CD14-positive monocyte (primary cell): ENCODE results near the gene CTXN3. TPM values are rescaled to one million over a fixed set of nuclear protein-coding genes. Genes with fewer than 3 reads are reported as not detected.

Experiments
- DNase-seq, 3 donors: peaks; one replicate each; pipeline ENCODE4 v3.0.0-alpha.2; 2011 to 2022
- H2AFZ ChIP-seq: 2 replicates; pipeline ENCODE4 v1.6.0; 2012; ENCODE audit warnings: mild to moderate bottlenecking, low read depth, low read length, inconsistent platforms; ENCODE audit not compliant: insufficient read depth, poor library complexity, severe bottlenecking
- H3K27ac ChIP-seq, 2 donors: 1 replicate in 1 of 2; 2 replicates in 1 of 2; pipeline ENCODE4 v1.5.1; 2012 to 2013; ENCODE audit warnings: low read length in 2 of 2, control low read depth in 1 of 2, inconsistent platforms in 1 of 2, low read depth in 1 of 2, mild to moderate bottlenecking in 1 of 2
- H3K27me3 ChIP-seq, 2 donors: one replicate each; pipeline versions ENCODE4 v1.6.0 to v1.6.1; 2011 to 2013; ENCODE audit warnings: low read length in 2 of 2; ENCODE audit not compliant: control insufficient read depth in 2 of 2, insufficient read depth in 2 of 2
- H3K36me3 ChIP-seq, 2 donors: replicated peaks in 1 of 2; 1 replicate in 1 of 2; 2 replicates in 1 of 2; pipeline versions ENCODE4 v1.5.1 to v1.6.1; 2012 to 2013; ENCODE audit warnings: low read length in 2 of 2, control low read depth in 1 of 2, inconsistent platforms in 1 of 2, mild to moderate bottlenecking in 1 of 2; ENCODE audit not compliant: insufficient read depth in 2 of 2, control insufficient read depth in 1 of 2
- H3K4me1 ChIP-seq, 2 donors: 1 replicate in 1 of 2; 2 replicates in 1 of 2; pipeline versions ENCODE4 v1.5.1 to v1.6.1; 2012 to 2013; ENCODE audit warnings: low read length in 2 of 2, control low read depth in 1 of 2, inconsistent platforms in 1 of 2, mild to moderate bottlenecking in 1 of 2, moderate library complexity in 1 of 2; ENCODE audit not compliant: insufficient read depth in 2 of 2, control insufficient read depth in 1 of 2
- H3K4me2 ChIP-seq: replicated peaks from 2 replicates; pipeline ENCODE3; 2012; ENCODE audit warnings: low read length, moderate library complexity, mild to moderate bottlenecking; ENCODE audit not compliant: poor library complexity, severe bottlenecking; ENCODE audit errors: extremely low read depth
- H3K4me3 ChIP-seq, 3 experiments: fragments of 200-600 bp in 1 of 3; sonication (generic) in 1 of 3; replicated peaks in 1 of 3; 1 replicate in 2 of 3; 2 replicates in 1 of 3; pipeline ENCODE4 v1.5.1; 2011 to 2013; ENCODE audit warnings: low read length in 3 of 3, mild to moderate bottlenecking in 3 of 3, control low read depth in 2 of 3, low read depth in 2 of 3, inconsistent platforms in 1 of 3, moderate library complexity in 1 of 3
- H3K79me2 ChIP-seq: 2 replicates; pipeline ENCODE4 v1.6.0; 2012; ENCODE audit warnings: mild to moderate bottlenecking, control low read depth, inconsistent platforms, low read length, moderate library complexity; ENCODE audit not compliant: insufficient read depth
- H3K9ac ChIP-seq: 2 replicates; pipeline ENCODE4 v1.6.0; 2017; ENCODE audit warnings: low read length, mild to moderate bottlenecking; ENCODE audit not compliant: insufficient read depth, poor library complexity, severe bottlenecking
- H3K9me3 ChIP-seq, 2 donors: replicated peaks in 1 of 2; 1 replicate in 1 of 2; 2 replicates in 1 of 2; pipeline versions ENCODE4 v1.5.1 to v1.6.1; 2012 to 2013; ENCODE audit warnings: low read length in 2 of 2, control low read depth in 1 of 2; ENCODE audit not compliant: control insufficient read depth in 1 of 2, insufficient read depth in 1 of 2
- H4K20me1 ChIP-seq: 2 replicates; pipeline ENCODE4 v1.6.0; 2012; ENCODE audit warnings: mild to moderate bottlenecking, low read length, control low read depth, moderate library complexity; ENCODE audit not compliant: insufficient read depth
- H3K27ac Mint-ChIP-seq, 7 donors: one replicate each; pipeline ENCODE4 v1.8.0; 2020; ENCODE audit warnings: mild to moderate bottlenecking in 7 of 7, mixed read lengths in 7 of 7, moderate library complexity in 6 of 7, inconsistent platforms in 2 of 7
- H3K27me3 Mint-ChIP-seq, 3 donors: one replicate each; pipeline ENCODE4 v1.8.0; 2021 to 2022; ENCODE audit warnings: low read depth in 3 of 3, mild to moderate bottlenecking in 3 of 3, mixed read lengths in 3 of 3, moderate library complexity in 3 of 3, inconsistent platforms in 1 of 3
- H3K36me3 Mint-ChIP-seq, 2 donors: one replicate each; pipeline ENCODE4 v1.8.0; 2020; ENCODE audit warnings: mixed read lengths in 2 of 2, inconsistent platforms in 1 of 2, mild to moderate bottlenecking in 1 of 2
- H3K4me1 Mint-ChIP-seq: one replicate; pipeline ENCODE4 v1.8.0; 2020; ENCODE audit warnings: mild to moderate bottlenecking, mixed read lengths
- H3K4me3 Mint-ChIP-seq, 2 donors: one replicate each; pipeline ENCODE4 v1.8.0; 2020; ENCODE audit warnings: mild to moderate bottlenecking in 2 of 2, mixed read lengths in 2 of 2, moderate library complexity in 1 of 2
- H3K9me3 Mint-ChIP-seq, 7 donors: one replicate each; pipeline ENCODE4 v1.8.0; 2020 to 2022; ENCODE audit warnings: mixed read lengths in 7 of 7, mild to moderate bottlenecking in 6 of 7, moderate library complexity in 6 of 7, inconsistent platforms in 2 of 7
- CTCF ChIP-seq: fragments of 200-600 bp; IDR thresholded peaks from one replicate; pipeline ENCODE4 v1.8.0; 2022; ENCODE audit warnings: antibody characterized with exemption, mild to moderate bottlenecking
- WGBS: methylation state at CpG from one replicate; pipeline ENCODE4 v1.1.5; 2013; ENCODE audit warnings: missing lambda C conversion rate; ENCODE audit not compliant: insufficient coverage; 5-methylcytosine and 5-hydroxymethylcytosine counted together
- intact Hi-C, 2 donors: fragments of 100-400 bp; cut with micrococcal nuclease; formaldehyde crosslinking; loops; one replicate each; pipeline versions ENCODE4 v1.15.0 to v1.15.1; 2023
- polyA plus RNA-seq, 3 donors: library from polyadenylated mRNA; depleted of rRNA in 1 of 3; unstranded in 2 of 3; stranded (reverse) in 1 of 3; fragments of 300-500 nt in 2 of 3; fragments of >200 nt in 1 of 3; fragmentation: Illumina TruSeq in 2 of 3; gene quantifications; 1 replicate in 2 of 3; 2 replicates in 1 of 3; pipeline ENCODE4 v1.2.3, GENCODE V29; 2012 to 2021

The CTXN3 gene
- polyA plus RNA-seq, 3 donors: not detected

DNA sequence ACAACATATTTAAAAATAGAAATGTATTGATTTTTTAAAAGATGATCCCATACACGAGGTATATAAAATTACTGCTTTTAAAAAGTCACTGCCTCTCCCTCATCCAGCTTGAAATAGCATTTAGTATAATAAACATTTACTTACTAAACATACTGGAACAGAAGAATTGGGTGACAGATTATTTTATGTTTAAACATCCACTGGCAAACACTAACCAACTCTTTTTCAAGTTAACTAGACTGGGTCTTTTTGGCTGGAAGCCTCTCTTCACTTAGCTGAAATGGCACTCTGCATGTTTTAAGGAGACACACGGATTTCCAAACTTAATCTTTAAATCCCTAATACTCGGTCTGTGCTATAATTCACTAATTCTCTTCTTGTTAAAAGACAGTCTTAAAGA lies 19.0 kb downstream of the CTXN3 start:
- H3K36me3 Mint-ChIP-seq: no peaks in the 10 kb centered on the region
- no peaks in the 10 kb centered on the region for H3K4me1 Mint-ChIP-seq
- Histone ChIP-seq H3K4me3 (no peak overlapping the region), H3K79me2 (no peaks in the 10 kb centered on the region), H3K9me3 (no peaks in the 10 kb centered on the region), H3K4me1 (no peaks in the 10 kb centered on the region), H2AFZ (no peak overlapping the region), H4K20me1 (no peaks in the 10 kb centered on the region), H3K27ac (no peak overlapping the region), H3K9ac (no peak overlapping the region), H3K27me3 (no peaks in the 10 kb centered on the region), H3K36me3 (no peaks in the 10 kb centered on the region), H3K4me2 (no peak overlapping the region)
- no peak overlapping the region for H3K4me3 Mint-ChIP-seq
- peaks cover 0 to 2% (median 0%) of the 10 kb centered on the region in 3 donors for H3K27me3 Mint-ChIP-seq
- DNase-seq: no peak
- no peak for TF ChIP-seq CTCF
- no peak overlapping the region for H3K27ac Mint-ChIP-seq
- WGBS: no CpG with 5 or more reads among the region's 3 CpGs
- intact Hi-C loops: no loop called here
- H3K9me3 Mint-ChIP-seq: peaks cover 0 to 3% (median 0%) of the 10 kb centered on the region in 7 donors

DNA sequence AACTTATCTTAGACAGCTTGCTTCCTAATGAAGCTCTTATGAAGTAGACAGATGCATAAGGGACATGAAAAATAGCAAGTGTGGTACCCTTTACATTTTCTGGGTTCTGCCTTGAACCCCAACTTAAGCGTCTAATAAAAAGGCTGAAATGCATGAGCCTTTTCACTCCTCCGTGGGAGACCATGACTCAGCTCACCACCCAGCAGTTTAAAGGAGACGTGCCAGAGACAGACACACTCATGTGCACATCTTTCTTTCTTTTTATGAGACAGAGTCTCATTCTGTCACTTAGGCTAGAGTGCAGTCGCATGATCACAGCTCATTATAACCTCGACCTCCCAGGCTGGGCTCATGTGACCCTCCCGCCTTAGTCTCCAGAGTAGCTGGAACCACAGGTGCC lies 22.3 kb downstream of the CTXN3 start:
- H3K4me1 ChIP-seq: no peaks in the 10 kb centered on the region
- peaks cover 0 to 4% (median 1%) of the 10 kb centered on the region in 7 donors for H3K9me3 Mint-ChIP-seq
- H4K20me1 ChIP-seq: no peaks in the 10 kb centered on the region
- no peaks in the 10 kb centered on the region for H3K36me3 Mint-ChIP-seq
- no peak overlapping the region for H3K9ac ChIP-seq
- no peaks in the 10 kb centered on the region for H3K4me1 Mint-ChIP-seq
- 64% methylated on average over 3 of the region's 6 CpGs for WGBS
- no peak overlapping the region for H3K4me3 ChIP-seq
- H3K27me3 ChIP-seq: no peaks in the 10 kb centered on the region
- DNase-seq: no peak
- intact Hi-C loops: no loop called here
- TF ChIP-seq CTCF: no peak
- no peaks in the 10 kb centered on the region for H3K36me3 ChIP-seq
- no peak overlapping the region for H3K4me3 Mint-ChIP-seq
- no peak overlapping the region for H3K27ac ChIP-seq
- no peaks in the 10 kb centered on the region for H3K9me3 ChIP-seq
- H2AFZ ChIP-seq: no peak overlapping the region
- H3K27me3 Mint-ChIP-seq: peaks cover 0 to 2% (median 0%) of the 10 kb centered on the region in 3 donors
- no peaks in the 10 kb centered on the region for H3K79me2 ChIP-seq
- no peak overlapping the region for H3K27ac Mint-ChIP-seq
- H3K4me2 ChIP-seq: no peak overlapping the region
